HG03060 (cell line): ENCODE measurements around the gene LRRC47.

Source experiments
- ATAC-seq: cut with Tn5 transposase; IDR thresholded peaks from one replicate; pipeline ENCODE4 v1.9.1; 2021; ENCODE audit warnings: low read depth, moderate number of reproducible peaks; ENCODE audit not compliant: unreplicated experiment

LRRC47 gene

DNA sequence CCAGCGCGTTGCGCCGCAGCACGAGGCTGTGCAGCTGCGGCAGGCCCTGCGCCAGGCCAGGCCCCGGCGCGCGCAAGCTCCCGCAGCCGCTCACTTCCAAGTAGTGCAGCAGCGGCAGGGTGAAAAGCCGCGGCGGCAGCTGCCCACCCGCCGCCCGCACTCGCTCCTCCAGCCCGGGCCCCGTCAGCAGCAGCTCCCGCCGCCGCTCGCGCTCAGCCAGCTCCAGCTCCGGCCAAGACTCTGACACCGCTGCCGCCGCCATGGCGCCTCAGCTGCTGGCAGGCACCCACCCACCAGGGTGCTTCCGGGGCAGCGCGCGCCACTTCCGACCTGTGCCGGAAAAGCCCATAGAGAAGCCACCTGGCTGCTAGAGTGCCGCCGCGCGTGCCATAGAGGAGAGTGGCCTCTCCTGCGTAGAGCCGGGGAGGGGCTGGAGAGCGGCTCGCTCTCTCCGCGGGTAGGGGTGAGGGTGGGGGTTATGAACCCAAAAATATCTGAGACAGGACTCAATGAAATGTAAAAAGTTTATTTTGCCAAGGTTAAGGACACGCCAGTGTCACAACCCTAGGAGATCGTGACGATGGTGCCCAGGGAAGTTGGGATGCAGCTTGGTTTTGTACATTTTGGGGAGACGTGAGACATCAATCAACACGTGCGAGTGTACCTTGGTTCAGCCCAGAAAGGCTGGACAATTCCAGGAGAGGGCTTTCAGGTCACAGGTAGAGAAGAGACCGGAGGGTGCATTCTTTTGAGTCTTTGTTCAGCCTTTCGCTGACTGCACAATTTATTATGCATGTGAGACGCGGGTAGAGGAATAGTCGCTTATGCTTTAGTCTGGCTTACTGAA, at the start of gene LRRC47:
TSS of gene LRRC47 (minus strand) at position 284 of the 847 bp plus-strand sequence. CDS start at position 262, 22 bp downstream.
- ATAC-seq, result peak; percentile 94

- ATAC-seq, result no peak
Observed at GRCh38 chr1:3842912-3843311, 46.6 kb upstream of the LRRC47 start.

GRCh38 chr1:3841491-3841890, 45.2 kb upstream of the LRRC47 start:
- ATAC-seq, result no peak

- ATAC-seq, result no peak
Observed at GRCh38 chr1:3838788-3839187, 42.5 kb upstream of the LRRC47 start.

DNA sequence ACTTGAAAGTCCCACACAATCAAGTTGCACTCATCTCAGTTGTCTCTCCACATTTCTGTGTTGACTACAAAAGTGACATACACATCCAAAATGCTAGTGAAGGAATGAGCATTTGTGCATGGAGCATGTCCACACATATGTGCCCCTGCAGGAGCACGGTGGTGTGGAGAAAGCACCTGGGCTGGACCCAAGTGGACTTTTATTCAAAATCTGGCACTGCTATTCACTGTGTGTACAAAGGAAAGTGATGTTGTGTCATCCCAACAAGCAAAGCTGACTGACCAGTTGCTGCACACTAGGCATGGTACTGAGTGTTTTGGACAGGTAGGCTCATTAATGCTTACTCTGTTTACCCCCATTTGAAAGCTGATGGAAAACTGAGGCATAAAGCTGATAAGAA, 41.4 kb upstream of the LRRC47 start:
- no peak for ATAC-seq

GRCh38 chr1:3837200-3837599, 40.9 kb upstream of the LRRC47 start:
- ATAC-seq, result no peak

GRCh38 chr1:3836421-3836820, 40.1 kb upstream of the LRRC47 start:
- no peak for ATAC-seq

DNA sequence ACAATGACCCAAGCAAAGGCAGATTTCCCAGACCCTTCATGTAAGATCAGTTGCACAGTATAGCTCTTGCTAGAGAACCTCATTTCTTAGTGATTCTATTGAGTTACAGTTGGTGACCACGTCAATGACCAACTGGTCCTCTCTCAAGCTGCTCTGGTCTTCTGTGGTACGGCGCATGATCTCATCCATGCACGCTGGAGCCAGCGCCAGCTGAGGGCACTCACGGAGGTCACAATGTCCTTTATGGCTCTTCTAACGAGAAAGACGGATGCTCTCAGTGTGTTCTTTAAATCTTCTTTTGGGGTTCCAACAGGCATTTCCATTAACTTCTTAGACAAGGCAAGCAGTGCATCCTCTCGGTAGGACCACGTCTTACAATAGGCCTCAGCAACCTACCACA, 38.4 kb upstream of the LRRC47 start:
- no peak for ATAC-seq

- no peak for ATAC-seq
Observed at GRCh38 chr1:3831689-3832088, 35.4 kb upstream of the LRRC47 start.

DNA sequence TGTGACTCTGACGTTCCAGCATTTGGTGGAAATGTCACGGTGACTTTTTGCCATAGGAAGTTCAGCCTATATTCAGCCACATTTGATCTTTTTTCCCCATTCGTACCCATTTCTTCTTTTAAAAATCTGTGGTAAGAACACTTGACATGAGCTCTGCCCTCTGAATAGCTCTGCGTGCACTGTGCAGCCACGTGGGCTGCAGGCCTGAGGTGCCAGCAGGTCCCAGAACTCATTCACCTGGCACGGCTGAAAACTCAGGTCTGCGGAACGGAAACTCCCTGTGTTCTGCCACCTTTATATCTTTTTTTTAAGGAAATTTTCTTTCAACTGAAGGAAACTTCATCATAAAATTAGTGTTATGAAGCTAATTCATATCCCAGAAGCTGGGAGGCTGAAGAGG, 32.1 kb upstream of the LRRC47 start:
- ATAC-seq, result no peak

GRCh38 chr1:3827813-3828307, 31.6 kb upstream of the LRRC47 start:
- ATAC-seq, result no peak

GRCh38 chr1:3825356-3825755, 29.1 kb upstream of the LRRC47 start:
- ATAC-seq, result no peak

DNA sequence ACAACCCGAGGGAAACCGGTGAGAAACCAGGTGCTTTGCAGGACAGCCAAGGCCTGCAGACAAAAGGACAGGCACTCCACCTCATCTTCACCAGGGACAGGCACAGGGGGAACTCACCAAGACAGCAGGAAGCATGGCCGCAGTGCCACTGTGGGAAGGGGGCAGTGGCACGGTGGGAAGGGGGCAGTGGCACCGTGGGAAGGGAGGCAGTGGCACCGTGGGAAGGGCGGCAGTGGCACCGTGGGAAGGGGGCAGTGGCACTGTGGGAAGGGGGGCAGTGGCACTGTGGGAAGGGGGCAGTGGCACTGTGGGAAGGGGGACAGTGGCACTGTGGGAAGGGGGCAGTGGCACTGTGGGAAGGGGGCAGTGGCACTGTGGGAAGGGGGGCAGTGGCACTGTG, 28.4 kb upstream of the LRRC47 start:
- ATAC-seq, result no peak

- ATAC-seq, result no peak
Observed at GRCh38 chr1:3822421-3822820, 26.1 kb upstream of the LRRC47 start.

DNA sequence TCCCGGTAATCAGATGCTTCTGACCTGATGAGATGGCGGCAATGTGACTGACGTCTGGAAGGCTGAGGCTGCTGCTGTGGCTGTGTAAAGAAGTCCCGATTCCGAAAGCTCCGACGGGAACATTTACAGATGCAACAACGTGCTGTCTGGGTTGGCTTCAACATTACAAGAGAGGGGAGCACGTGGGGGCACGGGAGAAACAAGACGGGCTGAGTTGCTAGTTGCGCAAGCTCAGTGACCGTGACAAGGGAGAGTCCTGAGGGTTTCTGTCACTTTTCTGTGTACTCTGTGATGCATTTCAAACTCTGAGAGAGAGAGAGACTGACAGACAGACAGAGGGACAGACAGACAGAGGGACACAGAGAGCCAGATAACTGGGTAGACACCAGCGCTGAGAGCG, 25.6 kb upstream of the LRRC47 start:
- no peak for ATAC-seq

- no peak for ATAC-seq
Observed at GRCh38 chr1:3821447-3821846, 25.1 kb upstream of the LRRC47 start.

- ATAC-seq, result no peak
Observed at GRCh38 chr1:3821004-3821403, 24.7 kb upstream of the LRRC47 start.

DNA sequence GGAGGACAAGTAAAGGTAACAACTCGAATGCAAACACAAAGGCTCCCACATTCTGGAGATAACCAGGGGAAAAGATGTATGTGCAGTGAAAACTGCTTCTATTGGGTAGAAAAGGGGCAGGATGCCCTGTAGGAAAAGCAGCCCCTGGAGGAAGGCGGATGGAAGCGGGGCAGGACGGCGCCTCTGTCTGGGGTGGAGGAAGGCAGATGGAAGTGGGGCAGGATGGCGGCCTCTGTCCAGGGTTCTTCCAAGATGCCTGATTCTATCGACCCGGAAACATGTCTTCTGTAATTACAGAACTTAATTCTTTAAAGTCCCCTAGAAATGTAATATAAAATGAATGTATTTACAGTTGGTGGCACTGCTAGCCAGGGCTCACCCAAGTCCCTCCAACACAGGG, 24.0 kb upstream of the LRRC47 start:
- ATAC-seq, result no peak

- no peak for ATAC-seq
Observed at GRCh38 chr1:3819771-3820200, 23.5 kb upstream of the LRRC47 start.

- ATAC-seq, result no peak
Observed at GRCh38 chr1:3817821-3818597, 21.7 kb upstream of the LRRC47 start.

DNA sequence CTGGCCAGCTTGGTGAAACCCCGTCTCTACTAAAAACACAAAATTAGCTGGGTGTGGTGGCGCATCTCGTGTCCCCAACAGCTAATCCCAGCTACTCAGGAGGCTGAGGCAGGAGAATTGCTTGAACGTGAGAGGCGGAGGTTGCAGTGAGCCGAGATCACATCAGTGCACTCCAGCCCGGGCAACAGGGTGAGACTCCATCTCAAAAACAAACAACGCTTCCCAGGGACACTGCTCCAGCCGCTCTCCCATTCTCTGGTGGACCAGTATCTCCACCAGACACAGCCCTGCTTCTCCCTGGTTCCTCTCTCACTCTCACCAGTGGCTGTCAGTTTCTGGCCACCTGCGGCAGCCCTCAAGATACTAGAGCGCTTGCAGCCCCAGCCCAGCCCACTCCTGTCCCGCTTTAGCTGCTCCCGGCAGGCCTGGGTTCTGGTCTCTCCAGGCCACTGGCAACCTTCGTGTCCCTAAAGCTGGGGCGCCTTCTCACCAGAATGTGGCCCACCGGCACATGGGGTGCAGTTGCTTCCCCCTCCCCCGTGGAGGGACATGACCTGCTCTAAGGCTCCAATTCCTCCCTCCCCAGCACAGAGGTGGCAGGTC, 20.9 kb upstream of the LRRC47 start:
- no peak for ATAC-seq
